HK-2 (cell line): Measurements from ENCODE around the gene TAS1R3.
A peak's percentile ranks its signal among the peaks of the same experiment; 100 is the strongest.

ENCODE experiments used
- DNase-seq: peaks from one replicate; pipeline ENCODE4 v3.0.0-alpha.2; 2018; ENCODE audit not compliant: unreplicated experiment

The TAS1R3 gene

DNA sequence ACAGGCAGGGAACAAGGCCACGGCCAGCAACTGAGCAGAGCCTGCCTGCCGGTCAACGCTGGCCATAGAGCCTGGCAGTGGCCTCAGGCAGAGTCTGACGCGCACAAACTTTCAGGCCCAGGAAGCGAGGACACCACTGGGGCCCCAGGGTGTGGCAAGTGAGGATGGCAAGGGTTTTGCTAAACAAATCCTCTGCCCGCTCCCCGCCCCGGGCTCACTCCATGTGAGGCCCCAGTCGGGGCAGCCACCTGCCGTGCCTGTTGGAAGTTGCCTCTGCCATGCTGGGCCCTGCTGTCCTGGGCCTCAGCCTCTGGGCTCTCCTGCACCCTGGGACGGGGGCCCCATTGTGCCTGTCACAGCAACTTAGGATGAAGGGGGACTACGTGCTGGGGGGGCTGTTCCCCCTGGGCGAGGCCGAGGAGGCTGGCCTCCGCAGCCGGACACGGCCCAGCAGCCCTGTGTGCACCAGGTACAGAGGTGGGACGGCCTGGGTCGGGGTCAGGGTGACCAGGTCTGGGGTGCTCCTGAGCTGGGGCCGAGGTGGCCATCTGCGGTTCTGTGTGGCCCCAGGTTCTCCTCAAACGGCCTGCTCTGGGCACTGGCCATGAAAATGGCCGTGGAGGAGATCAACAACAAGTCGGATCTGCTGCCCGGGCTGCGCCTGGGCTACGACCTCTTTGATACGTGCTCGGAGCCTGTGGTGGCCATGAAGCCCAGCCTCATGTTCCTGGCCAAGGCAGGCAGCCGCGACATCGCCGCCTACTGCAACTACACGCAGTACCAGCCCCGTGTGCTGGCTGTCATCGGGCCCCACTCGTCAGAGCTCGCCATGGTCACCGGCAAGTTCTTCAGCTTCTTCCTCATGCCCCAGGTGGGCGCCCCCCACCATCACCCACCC is at the start of gene TAS1R3:
Gene TAS1R3, plus strand, starts transcription at position 213 of the 898 bp plus-strand sequence. Its CDS starts 66 bp downstream, at position 279.
- no peak for DNase-seq

DNA sequence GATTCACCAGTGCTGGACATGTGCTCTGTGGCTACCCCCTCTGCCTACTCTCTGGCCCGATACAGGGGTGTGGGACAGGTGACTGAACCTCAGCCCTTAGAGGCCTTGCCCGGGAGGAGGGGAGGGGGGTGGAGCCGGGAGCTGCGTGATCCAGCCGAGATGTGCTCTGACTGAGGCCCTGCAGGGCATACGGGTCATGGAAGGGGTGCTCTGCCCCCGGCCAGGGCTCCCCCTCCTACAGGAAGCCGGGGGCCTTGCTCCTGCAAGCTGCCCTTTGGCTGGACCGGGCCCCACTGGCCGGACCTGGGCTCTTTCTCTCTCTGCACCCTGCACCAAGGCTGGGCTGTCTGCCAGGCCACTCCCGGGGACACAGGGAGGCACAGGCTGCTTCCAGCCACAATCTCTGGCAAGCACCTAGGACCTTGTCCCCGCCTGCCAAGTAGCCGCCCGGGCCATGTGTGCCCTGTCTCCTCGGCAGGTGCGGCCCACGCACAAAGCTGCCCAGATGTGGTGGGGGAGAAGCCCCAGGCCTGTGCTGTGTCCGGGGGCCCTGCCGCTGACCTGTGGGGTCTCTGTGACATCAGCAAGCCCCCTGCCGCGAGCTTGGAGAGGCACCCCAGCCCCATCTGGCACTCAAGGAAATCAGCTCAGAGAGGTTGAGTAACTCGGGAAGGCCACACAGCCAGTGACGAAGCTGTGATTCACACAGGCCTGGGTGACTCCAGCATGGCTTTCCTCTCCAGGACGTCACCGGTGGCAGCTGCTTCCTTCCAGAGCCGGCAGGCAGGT is 49.4 kb upstream of the TAS1R3 start:
- DNase-seq = peak; percentile 76

DNA sequence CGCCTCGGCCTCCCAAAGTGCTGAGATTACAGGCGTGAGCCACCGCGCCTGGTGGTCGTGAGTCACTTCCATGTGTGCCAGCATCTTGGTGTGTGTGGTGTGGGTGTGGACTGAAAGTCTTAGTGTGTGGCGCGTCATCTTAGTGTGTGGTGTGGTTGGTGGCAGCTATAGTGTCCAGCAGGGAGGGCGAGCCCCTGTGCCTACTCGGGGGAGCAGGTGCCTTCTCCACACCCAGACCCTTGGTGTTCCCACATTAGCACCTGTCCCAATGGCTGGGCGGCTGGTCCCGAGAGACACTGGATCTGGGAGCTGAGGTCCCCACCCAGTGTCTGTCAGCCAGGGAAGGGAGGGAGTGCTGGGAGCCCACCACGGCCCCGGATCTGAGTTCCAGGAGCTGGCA is 48.1 kb upstream of the TAS1R3 start:
- no peak for DNase-seq

DNA sequence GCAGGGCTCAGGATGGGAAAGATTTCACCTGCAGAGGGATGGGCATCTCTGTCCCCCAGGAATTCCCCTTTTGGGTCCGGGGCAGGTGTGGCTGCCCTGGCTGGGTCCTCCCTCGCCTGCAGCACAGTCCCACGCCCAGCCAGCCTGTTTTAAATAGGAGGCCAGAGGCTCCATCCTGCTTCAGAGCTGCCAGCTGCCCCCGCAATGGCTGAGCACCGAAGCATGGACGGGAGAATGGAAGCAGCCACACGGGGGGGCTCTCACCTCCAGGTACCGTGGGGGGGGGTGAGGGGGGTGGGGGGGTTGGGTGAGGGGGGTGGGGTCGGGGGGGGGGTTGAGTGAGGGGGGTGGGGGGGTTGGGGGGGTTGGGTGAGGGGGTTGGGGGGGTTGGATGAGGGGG is 47.3 kb upstream of the TAS1R3 start:
- DNase-seq = peak; percentile 40

DNA sequence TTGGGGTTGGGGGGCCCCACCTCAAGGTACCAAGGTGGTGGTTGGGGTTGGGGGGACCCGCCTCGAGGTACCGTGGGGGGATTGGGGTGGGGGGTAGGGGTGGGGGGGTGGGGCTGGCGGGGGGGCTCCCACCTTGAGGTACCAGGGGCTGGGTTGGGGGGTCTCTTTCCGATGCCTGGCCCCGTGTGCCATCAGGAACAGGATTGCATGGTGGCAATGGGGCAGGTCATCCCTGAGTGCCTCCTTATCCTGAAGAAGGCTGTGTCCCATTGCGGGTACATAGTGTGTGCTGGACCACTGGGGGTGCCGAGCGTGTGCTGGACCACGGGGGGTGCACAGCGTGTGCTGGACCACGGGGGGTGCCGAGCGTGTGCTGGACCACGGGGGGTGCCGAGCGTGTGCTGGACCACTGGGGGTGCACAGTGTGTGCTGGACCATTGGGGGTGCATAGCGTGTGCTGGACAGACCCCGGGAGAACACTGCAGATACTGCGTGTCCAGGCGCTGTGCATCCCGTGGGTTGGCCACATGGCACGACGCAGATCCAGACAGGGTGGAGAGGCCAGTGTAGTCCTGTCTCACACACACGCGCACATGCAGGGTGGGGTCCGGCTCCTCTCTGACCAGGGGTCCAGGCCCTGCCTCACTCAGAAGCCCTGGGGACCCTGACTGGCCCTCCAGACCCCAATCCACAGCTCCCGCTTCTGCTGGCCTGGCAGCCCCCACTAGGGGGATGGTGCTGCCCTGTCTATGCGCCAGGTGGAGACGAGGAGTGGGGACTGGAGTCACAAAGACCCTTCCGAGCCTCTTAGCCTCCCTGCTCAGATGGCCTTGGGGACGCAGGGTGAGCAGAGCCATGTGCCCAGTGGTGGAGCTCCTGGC is 46.6 kb upstream of the TAS1R3 start:
- DNase-seq = no peak

DNA sequence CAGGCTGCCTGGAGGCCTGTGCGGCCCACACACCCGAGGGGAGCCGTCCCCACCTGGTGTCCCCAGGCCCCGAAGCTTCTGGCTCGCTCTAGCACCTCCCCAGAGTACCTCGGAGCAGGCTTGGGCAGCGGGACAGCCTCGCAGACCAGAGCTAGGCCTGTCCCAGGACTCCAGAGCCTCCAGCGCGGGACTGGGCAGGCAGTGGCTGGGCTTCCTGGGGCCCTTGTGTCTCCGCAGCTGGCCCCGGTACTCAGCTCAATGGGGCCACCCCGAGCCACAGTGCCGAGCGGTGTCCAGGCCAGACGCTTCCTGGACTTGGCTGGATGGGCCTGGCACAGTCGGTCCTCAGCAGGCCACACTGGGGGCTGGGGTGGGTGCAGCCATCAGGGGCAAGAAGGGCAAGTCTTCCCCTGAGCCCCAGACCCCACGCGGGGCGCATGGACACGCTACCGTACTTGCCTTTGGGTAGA is 45.9 kb upstream of the TAS1R3 start:
- DNase-seq = no peak

DNA sequence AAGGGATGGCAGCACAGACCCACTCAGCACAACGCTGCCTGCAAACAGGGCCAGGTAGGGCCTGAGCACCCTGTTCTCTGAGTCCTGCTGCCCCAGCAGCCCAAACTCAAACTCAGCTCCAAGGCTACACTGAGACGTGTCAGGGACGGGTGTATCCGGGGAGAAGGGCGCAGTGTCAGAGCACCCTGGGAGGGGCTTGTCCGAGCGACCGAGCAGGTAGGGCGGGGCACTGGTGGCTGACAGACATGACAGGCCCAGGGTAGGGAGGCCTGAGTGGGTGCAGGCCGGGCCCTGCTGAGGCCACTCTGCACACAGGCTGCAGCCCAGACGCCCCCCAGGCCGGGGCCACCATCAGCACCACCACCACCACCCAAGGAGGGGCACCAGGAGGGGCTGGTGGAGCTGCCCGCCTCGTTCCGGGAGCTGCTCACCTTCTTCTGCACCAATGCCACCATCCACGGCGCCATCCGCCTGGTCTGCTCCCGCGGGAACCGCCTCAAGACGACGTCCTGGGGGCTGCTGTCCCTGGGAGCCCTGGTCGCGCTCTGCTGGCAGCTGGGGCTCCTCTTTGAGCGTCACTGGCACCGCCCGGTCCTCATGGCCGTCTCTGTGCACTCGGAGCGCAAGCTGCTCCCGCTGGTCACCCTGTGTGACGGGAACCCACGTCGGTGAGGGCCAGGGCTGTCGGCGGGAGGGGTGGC is 45.3 kb upstream of the TAS1R3 start:
- no peak for DNase-seq

DNA sequence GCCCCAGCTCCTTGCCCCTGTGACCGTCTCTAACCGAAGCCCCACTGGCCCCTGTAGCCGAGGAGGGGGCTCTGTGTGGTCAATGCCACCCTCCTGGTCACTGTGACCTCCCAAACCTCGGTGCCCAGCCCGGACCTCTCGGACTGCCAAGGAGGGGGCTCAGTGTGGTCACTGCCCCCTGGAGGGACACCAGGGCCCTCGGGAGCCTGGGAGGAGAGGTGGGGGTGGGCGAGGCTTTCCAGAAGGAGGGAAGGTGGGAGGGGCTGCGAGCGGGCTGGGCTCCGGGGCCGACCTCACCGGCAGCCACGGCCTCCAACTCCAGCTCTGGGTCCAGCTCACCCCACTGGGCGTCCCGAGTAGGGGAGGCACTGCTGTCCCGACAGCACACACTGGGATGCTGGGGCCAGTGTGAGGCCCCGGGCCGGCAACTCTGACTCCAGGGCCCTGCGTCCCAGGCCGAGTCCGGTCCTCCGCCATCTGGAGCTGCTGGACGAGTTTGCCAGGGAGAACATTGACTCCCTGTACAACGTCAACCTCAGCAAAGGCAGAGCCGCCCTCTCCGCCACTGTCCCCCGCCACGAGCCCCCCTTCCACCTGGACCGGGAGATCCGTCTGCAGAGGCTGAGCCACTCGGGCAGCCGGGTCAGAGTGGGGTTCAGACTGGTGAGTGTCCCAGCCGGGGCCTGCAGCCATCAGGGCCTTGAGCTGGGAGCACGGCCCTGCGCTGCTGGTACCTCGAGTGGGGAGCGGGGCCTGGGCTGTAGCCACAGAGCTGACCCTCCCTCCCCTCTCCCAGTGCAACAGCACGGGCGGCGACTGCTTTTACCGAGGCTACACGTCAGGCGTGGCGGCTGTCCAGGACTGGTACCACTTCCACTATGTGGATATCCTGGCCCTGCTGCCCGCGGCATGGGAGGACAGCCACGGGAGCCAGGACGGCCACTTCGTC is 44.5 kb upstream of the TAS1R3 start:
- no peak for DNase-seq

DNA sequence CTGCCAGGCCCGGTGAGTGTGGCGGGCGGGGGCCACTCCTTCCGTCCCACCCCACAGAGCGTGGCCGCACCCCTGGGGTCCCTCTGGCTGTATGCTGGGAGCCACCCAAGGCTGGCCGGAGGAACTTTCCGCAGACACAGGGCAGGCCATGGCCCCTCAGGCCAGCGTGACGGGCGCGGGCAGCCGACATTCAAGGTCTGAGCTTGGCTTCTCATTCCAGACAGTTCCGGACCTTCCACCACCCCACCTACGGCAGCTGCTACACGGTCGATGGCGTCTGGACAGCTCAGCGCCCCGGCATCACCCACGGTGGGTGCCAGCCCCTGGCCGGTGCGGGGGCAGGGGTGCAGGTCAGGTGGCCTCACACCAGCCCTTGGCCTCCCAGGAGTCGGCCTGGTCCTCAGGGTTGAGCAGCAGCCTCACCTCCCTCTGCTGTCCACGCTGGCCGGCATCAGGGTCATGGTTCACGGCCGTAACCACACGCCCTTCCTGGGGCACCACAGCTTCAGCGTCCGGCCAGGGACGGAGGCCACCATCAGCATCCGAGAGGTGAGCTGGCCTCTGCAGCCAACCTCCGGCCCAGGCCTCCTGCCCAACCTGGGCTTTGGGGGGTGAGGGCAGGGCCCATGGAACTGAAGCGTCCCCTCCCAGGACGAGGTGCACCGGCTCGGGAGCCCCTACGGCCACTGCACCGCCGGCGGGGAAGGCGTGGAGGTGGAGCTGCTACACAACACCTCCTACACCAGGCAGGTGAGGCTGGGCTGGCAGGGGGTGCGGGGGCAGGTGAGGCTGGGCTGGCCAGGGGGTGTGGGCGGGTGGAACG is 43.6 kb upstream of the TAS1R3 start:
- DNase-seq = no peak

DNA sequence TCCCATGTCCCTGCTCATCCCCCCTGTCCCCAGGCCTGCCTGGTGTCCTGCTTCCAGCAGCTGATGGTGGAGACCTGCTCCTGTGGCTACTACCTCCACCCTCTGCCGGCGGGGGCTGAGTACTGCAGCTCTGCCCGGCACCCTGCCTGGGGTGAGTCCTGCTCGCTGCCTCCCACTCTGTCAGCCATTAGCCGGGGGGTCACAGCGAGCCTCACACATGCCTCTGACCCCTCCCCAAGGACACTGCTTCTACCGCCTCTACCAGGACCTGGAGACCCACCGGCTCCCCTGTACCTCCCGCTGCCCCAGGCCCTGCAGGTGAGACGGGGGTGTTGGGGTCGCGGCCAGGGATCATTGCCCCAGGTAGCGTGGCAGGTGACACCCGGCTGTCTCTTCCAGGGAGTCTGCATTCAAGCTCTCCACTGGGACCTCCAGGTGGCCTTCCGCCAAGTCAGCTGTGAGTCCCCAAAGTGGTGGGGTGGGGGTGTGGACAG is 40.8 kb upstream of the TAS1R3 start:
- peak; percentile 67 for DNase-seq

DNA sequence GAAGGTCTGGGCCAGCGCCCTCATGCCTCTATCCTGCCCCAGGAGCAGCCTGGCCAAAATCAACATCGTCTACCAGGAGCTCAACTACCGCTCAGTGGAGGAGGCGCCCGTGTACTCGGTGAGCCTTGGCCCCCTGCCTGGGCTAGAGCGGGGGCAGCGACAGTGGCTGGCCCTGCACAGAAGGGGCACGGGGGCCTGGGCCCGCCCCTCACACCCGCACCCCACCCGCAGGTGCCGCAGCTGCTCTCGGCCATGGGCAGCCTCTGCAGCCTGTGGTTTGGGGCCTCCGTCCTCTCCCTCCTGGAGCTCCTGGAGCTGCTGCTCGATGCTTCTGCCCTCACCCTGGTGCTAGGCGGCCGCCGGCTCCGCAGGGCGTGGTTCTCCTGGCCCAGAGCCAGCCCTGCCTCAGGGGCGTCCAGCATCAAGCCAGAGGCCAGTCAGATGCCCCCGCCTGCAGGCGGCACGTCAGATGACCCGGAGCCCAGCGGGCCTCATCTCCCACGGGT is 40.0 kb upstream of the TAS1R3 start:
- no peak for DNase-seq

DNA sequence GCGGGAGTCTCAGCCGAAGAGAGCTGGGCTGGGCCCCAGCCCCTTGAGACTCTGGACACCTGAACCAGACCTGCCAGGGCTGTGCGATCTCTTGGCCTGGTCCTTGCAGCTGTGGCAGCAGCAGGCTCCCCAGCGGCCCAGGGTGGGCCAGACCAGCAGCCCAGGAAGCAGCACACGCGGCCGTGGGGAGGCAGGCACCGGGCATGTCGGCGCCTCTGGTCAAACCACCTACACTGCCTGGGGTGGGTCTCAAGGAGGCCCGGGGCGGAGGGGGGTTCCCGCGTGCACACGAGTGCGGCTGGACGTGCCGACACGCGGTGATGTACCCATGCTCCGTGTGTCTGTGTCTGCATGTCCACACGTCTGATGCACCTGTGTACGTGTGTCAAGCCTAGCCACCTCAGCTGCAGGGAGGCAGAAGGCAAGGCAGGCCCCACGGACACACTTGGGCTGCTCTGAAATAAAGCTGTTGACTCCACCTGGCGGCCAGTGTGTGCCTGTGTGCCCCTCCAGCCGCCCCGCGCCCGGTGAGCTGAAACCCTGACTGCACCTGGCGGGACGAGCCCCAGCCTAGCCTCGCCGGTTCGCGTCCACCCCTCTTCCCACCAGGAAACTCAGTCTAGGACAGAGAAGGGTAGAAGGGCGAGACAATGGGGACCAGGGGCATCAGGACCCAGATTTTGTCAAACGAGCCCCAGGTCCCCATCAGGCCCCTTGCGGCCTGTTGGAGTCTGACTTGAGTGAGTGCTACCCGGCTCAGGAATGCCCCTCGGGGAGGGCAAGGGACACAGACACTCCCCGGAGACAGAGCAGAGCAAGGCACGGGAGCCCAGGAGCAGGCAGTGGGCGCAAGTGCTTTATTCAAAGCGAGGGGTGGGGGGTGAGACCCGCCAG is 39.3 kb upstream of the TAS1R3 start:
- DNase-seq = peak; percentile 70

DNA sequence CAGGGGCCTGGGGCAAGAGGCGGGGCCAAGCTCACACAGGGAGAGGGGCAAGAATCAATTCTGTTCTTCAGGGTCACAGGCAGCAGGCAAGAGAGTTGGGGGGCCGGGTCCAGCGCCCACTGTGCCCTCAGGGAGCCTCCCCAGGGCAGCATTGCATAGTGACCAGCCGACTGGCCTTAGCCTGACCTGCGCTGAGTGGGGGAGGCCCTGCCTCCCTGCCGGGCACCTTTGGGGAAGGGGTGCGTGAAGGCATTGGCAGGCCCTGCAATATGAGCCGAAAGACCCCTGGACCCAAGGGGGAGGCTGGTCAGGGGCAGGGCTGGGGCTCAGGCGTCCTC is 38.7 kb upstream of the TAS1R3 start:
- DNase-seq = no peak

DNA sequence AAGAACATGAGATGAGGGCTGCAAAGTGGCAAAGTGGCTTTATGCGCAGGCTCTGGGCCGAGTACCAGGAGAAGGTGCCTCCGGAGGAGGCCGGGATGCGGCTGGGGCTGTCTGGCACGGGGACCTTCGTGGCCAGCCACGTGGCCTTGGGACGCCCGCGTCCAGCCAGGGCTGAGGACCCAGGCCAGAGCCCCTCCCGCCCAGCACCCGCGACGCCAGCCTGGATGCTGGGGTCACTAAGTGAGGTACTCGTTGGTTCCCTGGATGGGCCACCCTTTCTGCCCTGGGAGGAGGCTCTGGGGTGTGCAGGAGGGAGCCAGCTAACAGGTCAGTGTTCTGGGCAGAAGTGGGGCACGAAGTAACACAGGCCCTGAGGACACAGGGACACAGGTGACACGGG is 38.2 kb upstream of the TAS1R3 start:
- DNase-seq = no peak

DNA sequence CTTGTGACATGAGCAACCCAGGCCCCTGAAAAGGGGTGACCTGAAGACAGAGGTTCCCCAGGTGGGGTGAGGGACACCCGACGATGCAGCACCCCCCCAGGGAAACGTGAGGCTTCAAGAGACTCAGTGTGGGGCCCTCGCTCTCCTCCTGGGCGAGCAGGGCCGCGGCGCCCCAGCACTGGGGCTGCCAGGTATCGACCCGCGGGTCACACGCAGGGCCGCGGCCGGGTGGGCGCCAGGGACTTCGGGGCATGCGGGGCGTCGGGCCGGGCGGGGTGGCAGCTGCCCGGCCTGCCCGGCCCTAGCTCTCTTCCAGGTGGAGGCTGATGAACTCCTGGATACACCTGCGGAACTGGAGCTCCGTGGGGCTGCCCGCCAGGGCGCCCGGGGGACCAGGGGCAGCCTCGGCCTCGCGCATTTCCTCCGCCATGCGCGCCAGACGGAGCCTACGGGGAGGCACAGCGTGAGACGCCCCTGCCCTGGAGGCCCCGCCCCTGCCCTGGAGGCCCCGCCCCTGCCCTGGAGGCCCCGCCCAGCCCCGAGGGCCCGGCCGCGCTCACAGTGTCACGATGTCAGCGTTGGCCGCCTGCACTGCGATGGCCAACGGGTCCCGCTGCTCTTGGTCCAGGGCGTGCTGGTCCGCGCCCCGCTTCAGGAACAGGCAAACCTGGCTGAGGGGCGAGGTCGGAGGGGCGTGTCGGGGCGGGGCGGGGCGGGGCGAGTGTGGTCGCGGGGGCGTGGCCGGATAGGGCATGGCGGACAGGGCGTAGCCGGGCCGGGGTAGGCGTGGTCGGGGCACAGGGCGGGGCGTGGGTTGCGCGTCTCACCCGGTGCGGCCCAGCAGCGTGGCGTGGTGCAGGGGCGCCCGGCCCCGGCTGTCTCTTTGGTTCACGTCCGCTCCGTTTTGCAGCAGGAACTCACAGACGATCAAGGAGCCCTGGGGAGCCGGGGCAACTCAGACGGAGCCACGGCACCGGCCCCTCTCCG is 37.5 kb upstream of the TAS1R3 start:
- no peak for DNase-seq

DNA sequence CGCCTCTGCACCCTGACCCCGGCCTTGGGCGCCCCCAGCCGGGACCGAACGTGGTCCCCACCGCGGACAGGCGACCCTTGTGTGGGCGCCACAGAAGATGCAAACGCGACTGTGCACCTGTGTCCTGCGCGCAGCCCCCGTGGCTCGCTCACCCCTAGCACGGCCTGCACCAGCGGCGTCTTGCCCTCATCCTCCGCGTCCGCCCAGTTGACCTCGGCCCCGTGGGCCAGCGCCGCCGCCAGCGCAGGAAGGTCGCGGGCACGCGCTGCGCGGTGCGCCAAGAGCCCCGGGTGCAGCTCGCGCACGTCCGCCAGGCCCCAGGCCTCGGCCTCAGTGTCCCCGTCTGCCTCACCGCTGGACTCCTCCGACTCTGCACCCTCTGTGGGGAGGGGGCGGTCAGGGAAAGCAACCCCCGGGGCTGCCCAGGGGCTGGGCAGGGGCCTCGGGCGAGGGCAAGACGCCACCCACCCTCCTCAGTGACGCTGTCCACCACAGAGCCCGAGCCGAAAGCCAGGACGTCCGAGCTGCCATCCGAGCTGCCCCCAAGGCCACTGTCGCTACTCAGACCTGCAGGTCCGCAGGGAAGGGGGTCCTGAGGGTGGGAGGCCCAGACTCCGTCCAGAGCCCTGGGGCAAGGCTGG is 36.7 kb upstream of the TAS1R3 start:
- no peak for DNase-seq
